K562 (cell line): ENCODE results near the gene LIG3. TPM values are rescaled to one million over a fixed set of nuclear protein-coding genes. Genes with fewer than 3 reads are reported as not detected.

Experiments used
- BCL6 ChIP-seq: fragments of 250-450 bp; sonication (Bioruptor Pico); IDR thresholded peaks from 2 replicates; pipeline ENCODE4 v1.4.0; 2020
- CBX3 ChIP-seq, 2 experiments: IDR thresholded peaks; 1 replicate in 1 of 2; 2 replicates in 1 of 2; pipeline ENCODE4 v1.6.1; 2012; ENCODE audit warnings: inconsistent platforms in 2 of 2, low read length in 2 of 2, borderline replicate concordance in 1 of 2, control low read depth in 1 of 2
- CHD4 ChIP-seq: fragments of 200-600 bp; sonication (generic); IDR thresholded peaks from 3 replicates; pipeline ENCODE4 v1.6.1; 2012; ENCODE audit warnings: low read depth, mild to moderate bottlenecking, mixed read lengths, low read length, inconsistent platforms; ENCODE audit not compliant: insufficient read depth, insufficient replicate concordance, poor library complexity, severe bottlenecking
- CREM ChIP-seq: IDR thresholded peaks from 2 replicates; pipeline ENCODE4 v1.6.1; 2014; ENCODE audit warnings: antibody characterized with exemption, low read depth
- DIDO1 ChIP-seq: fragments of 450-650 bp; IDR thresholded peaks from 2 replicates; pipeline ENCODE4 v1.6.1; 2016; ENCODE audit warnings: low read depth, missing biosample characterization, missing genetic modification characterization
- HDGF ChIP-seq: fragments of 450-650 bp; IDR thresholded peaks from 2 replicates; pipeline ENCODE4 v1.6.1; 2016
- MTA1 ChIP-seq: fragments of 450-650 bp; IDR thresholded peaks from 2 replicates; pipeline ENCODE4 v1.6.1; 2017; ENCODE audit warnings: borderline replicate concordance
- NONO ChIP-seq, 2 experiments: fragments of 200-400 bp in 1 of 2; fragments of 450-650 bp in 1 of 2; formaldehyde crosslinking in 1 of 2; IDR thresholded peaks; 2 replicates each; pipeline ENCODE4 v1.6.1; 2017; ENCODE audit warnings: low read depth in 2 of 2, mild to moderate bottlenecking in 2 of 2, moderate library complexity in 2 of 2, low read length in 1 of 2
- RBM14 ChIP-seq: fragments of 200-400 bp; formaldehyde crosslinking; IDR thresholded peaks from 2 replicates; pipeline ENCODE4 v1.6.1; 2018; ENCODE audit warnings: low read depth, mild to moderate bottlenecking, low read length, moderate library complexity, borderline replicate concordance; ENCODE audit not compliant: insufficient read depth
- SIN3A ChIP-seq, 2 experiments: fragments of 150-350 bp in 1 of 2; IDR thresholded peaks; 2 replicates each; pipeline ENCODE4 v1.6.1; 2011 to 2016; ENCODE audit warnings: borderline replicate concordance in 2 of 2, low read depth in 2 of 2, low read length in 2 of 2, mild to moderate bottlenecking in 2 of 2, moderate library complexity in 2 of 2; ENCODE audit not compliant: control insufficient read depth in 1 of 2
- SIX5 ChIP-seq, 2 experiments: IDR thresholded peaks; 2 replicates each; pipeline ENCODE4 v1.6.1; 2011; ENCODE audit warnings: low read length in 2 of 2, borderline replicate concordance in 1 of 2, low read depth in 1 of 2, mild to moderate bottlenecking in 1 of 2, moderate library complexity in 1 of 2; ENCODE audit not compliant: insufficient read depth in 1 of 2
- ZNF232 ChIP-seq: sonication (generic); formaldehyde crosslinking; IDR thresholded peaks from 2 replicates; pipeline ENCODE4 v1.8.0; 2022; ENCODE audit warnings: mild to moderate bottlenecking, missing genetic modification reagents
- ZNF263 ChIP-seq: sonication (generic); formaldehyde crosslinking; IDR thresholded peaks from 2 replicates; pipeline ENCODE4 v1.8.0; 2022; ENCODE audit warnings: mild to moderate bottlenecking, missing genetic modification reagents, borderline replicate concordance
- ZNF316 ChIP-seq: fragments of 450-650 bp; IDR thresholded peaks from 2 replicates; pipeline ENCODE4 v1.6.1; 2016
- ZNF354B ChIP-seq: fragments of 250-450 bp; sonication (Bioruptor Pico); IDR thresholded peaks from 2 replicates; pipeline ENCODE4 v1.4.0; 2020
- ZNF586 ChIP-seq: fragments of 450-650 bp; formaldehyde crosslinking; conservative IDR thresholded peaks from 2 replicates; pipeline ENCODE4 v1.4.0; 2020; ENCODE audit warnings: mild to moderate bottlenecking, moderate library complexity
- ZNF830 ChIP-seq: fragments of 250-450 bp; sonication (Bioruptor Pico); IDR thresholded peaks from 2 replicates; pipeline ENCODE4 v1.5.0; 2021; ENCODE audit warnings: mild to moderate bottlenecking
- polyA plus RNA-seq, 8 experiments: library from polyadenylated mRNA; depleted of rRNA in 4 of 8; stranded (reverse) in 5 of 8; unstranded in 3 of 8; fragments of >200 nt; fragmentation: Nextera tagmentation in 2 of 8; fragmentation: Illumina TruSeq in 1 of 8; extraction: Ambion mirVana in 2 of 8; extraction: Trizol in 1 of 8; gene quantifications; 2 replicates each; pipeline versions ENCODE4 v1.2.1 to v1.2.3, GENCODE V29; 2011 to 2014; ENCODE audit warnings: inconsistent platforms in 1 of 8, missing spikeins in 1 of 8
- total RNA-seq, 7 experiments: library from RNA; depleted of rRNA in 6 of 7; stranded (reverse); fragments of >200 nt in 6 of 7; fragmentation: Illumina TruSeq in 2 of 7; extraction: Trizol in 2 of 7; gene quantifications; 2 replicates each; pipeline versions ENCODE4 v1.2.1 to v1.2.3, GENCODE V29; 2011 to 2021; ENCODE audit warnings: low replicate concordance in 1 of 7
- TF ChIP-seq, protein P1 (sequence below): conservative IDR thresholded peaks from 2 replicates; pipeline ENCODE4 v1.6.1; 2011; ENCODE audit warnings: low read depth, mild to moderate bottlenecking, low read length; ENCODE audit not compliant: control insufficient read depth
- TF ChIP-seq, protein P2 (sequence below): sonication (generic); formaldehyde crosslinking; IDR thresholded peaks from 2 replicates; pipeline ENCODE4 v1.8.0; 2022; ENCODE audit warnings: missing genetic modification reagents, mild to moderate bottlenecking, borderline replicate concordance
- TF ChIP-seq, protein P3 (sequence below): sonication (generic); formaldehyde crosslinking; IDR thresholded peaks from 2 replicates; pipeline ENCODE4 v1.9.0; 2022; ENCODE audit warnings: mild to moderate bottlenecking, missing genetic modification reagents
- TF ChIP-seq, protein P4 (sequence below), 2 experiments: fragments of 250-450 bp in 1 of 2; fragments of 450-650 bp in 1 of 2; sonication (Bioruptor Pico) in 1 of 2; IDR thresholded peaks; 2 replicates each; pipeline versions ENCODE4 v1.6.1 to v1.8.0; 2016 to 2021; ENCODE audit warnings: mild to moderate bottlenecking in 2 of 2, moderate library complexity in 2 of 2, missing compliant biosample characterization in 1 of 2, missing genetic modification characterization in 1 of 2

Gene LIG3
- total and polyA plus RNA-seq, 9 of the 15 experiments (the other 6 are each of a cell fraction or from before 2014, with no cell fraction given), result 7.6 to 75.0 (median 43.0) TPM

DNA sequence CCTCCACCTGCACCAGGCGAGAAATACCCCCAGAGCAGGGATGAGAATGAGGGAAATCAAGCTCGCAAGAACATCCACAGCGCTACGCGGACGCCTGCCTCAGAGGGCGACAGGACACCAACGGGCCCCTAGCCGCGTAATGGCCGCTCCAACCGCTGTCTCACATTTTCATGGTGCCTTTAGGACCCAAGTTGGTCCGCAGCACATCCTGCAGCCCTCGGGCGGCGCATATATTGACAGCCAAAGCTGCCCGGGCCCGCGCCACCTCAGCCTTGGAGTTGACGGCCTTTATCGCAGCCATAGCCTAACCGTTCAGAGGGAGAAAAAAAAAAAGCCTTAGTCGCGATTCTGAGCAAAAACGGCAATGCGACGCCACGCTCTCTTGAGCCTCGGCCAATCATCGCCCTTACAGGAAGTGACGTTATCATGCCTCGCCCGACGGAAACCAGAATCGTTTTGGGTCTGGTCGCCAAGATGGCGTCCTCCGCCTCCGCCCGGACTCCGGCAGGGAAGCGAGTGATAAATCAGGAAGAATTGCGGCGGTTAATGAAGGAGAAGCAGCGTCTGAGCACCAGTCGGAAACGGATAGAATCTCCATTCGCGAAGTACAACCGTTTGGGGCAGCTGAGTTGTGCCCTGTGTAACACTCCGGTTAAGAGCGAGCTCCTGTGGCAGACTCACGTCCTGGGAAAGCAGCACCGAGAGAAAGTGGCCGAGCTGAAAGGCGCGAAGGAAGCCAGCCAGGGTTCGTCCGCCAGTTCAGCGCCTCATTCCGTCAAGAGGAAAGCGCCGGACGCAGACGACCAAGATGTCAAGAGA is 19.0 kb upstream of the LIG3 start, which contains the start of the genes CCT6B and ZNF830 (continued):
- no peak for TF ChIP-seq ZNF354B
- no peak for TF ChIP-seq HDGF
- TF ChIP-seq ZNF316, result peak; percentile 39; the same call in 1 of the 2 replicates
- TF ChIP-seq, protein P1, sequence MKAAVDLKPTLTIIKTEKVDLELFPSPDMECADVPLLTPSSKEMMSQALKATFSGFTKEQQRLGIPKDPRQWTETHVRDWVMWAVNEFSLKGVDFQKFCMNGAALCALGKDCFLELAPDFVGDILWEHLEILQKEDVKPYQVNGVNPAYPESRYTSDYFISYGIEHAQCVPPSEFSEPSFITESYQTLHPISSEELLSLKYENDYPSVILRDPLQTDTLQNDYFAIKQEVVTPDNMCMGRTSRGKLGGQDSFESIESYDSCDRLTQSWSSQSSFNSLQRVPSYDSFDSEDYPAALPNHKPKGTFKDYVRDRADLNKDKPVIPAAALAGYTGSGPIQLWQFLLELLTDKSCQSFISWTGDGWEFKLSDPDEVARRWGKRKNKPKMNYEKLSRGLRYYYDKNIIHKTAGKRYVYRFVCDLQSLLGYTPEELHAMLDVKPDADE, result 0 out of 2 replicates have a peak, but pooled peaks have one; percentile 17
- TF ChIP-seq CBX3 (IDR thresholded peaks at IDR 0.05; ENCODE audit: borderline replicate concordance in 1 of 2, low read length in 2 of 2), result no peak
- no peak for TF ChIP-seq ZNF232
- no peak for TF ChIP-seq BCL6 (CRISPR knock-in tag)
- peak; percentile 99 for TF ChIP-seq CREM
- TF ChIP-seq, protein P2, sequence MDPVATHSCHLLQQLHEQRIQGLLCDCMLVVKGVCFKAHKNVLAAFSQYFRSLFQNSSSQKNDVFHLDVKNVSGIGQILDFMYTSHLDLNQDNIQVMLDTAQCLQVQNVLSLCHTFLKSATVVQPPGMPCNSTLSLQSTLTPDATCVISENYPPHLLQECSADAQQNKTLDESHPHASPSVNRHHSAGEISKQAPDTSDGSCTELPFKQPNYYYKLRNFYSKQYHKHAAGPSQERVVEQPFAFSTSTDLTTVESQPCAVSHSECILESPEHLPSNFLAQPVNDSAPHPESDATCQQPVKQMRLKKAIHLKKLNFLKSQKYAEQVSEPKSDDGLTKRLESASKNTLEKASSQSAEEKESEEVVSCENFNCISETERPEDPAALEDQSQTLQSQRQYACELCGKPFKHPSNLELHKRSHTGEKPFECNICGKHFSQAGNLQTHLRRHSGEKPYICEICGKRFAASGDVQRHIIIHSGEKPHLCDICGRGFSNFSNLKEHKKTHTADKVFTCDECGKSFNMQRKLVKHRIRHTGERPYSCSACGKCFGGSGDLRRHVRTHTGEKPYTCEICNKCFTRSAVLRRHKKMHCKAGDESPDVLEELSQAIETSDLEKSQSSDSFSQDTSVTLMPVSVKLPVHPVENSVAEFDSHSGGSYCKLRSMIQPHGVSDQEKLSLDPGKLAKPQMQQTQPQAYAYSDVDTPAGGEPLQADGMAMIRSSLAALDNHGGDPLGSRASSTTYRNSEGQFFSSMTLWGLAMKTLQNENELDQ, result no peak
- TF ChIP-seq, protein P3, sequence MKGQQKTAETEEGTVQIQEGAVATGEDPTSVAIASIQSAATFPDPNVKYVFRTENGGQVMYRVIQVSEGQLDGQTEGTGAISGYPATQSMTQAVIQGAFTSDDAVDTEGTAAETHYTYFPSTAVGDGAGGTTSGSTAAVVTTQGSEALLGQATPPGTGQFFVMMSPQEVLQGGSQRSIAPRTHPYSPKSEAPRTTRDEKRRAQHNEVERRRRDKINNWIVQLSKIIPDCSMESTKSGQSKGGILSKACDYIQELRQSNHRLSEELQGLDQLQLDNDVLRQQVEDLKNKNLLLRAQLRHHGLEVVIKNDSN (CRISPR knock-in tag), result no peak
- no peak for TF ChIP-seq SIX5 (IDR thresholded peaks at IDR 0.05; ENCODE audit: borderline replicate concordance in 1 of 2, insufficient read depth in 1 of 2, low read depth in 1 of 2, low read length in 2 of 2)
- no peak for TF ChIP-seq NONO (IDR thresholded peaks at IDR 0.05; ENCODE audit: low read depth in 2 of 2, low read length in 1 of 2)
- no peak for TF ChIP-seq CHD4
- TF ChIP-seq, protein P4, sequence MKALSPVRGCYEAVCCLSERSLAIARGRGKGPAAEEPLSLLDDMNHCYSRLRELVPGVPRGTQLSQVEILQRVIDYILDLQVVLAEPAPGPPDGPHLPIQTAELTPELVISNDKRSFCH (CRISPR knock-in tag; IDR thresholded peaks at IDR 0.05), result no peak
- TF ChIP-seq, protein P4 (tag; IDR thresholded peaks at IDR 0.05), result no peak
- no peak for TF ChIP-seq RBM14
- peak; percentile 68; the same call in 1 of the 2 replicates for TF ChIP-seq DIDO1
- TF ChIP-seq ZNF263 (CRISPR knock-in tag), result no peak
- no peak for TF ChIP-seq ZNF830 (CRISPR knock-in tag)
- peak; percentile 98 for TF ChIP-seq MTA1
- peak in 1 of 2 experiments; percentile 37; a peak in 1 of 4 replicates for TF ChIP-seq SIN3A (IDR thresholded peaks at IDR 0.05; ENCODE audit: borderline replicate concordance in 2 of 2, control insufficient read depth in 1 of 2, low read depth in 2 of 2, low read length in 2 of 2)
- no peak for TF ChIP-seq ZNF586 (CRISPR knock-in tag)
